Right renal cortex interstitium (tissue), 3 donors: ENCODE results near the gene SP1. TPM values are rescaled to one million over a fixed set of nuclear protein-coding genes. Genes with fewer than 3 reads are reported as not detected.
"Not testable (repeated sequence)": the region's sequence is repeated elsewhere in the genome, so short reads cannot be mapped to it uniquely, and the experiment has no call there.

Source experiments
- DNase-seq, 3 donors: peaks; one replicate each; pipeline ENCODE4 v3.0.0-alpha.2; 2013; ENCODE audit warnings: low read depth in 3 of 3, low spot score in 2 of 3
- polyA plus RNA-seq, 3 donors: library from polyadenylated mRNA; unstranded; fragments of 120-200 nt; gene quantifications; one replicate each; pipeline ENCODE4 v1.2.1, GENCODE V29; 2013; ENCODE audit not compliant: insufficient read length in 3 of 3

SP1 gene
- polyA plus RNA-seq, 3 donors: 76.7 to 81.0 (median 77.6) TPM

DNA sequence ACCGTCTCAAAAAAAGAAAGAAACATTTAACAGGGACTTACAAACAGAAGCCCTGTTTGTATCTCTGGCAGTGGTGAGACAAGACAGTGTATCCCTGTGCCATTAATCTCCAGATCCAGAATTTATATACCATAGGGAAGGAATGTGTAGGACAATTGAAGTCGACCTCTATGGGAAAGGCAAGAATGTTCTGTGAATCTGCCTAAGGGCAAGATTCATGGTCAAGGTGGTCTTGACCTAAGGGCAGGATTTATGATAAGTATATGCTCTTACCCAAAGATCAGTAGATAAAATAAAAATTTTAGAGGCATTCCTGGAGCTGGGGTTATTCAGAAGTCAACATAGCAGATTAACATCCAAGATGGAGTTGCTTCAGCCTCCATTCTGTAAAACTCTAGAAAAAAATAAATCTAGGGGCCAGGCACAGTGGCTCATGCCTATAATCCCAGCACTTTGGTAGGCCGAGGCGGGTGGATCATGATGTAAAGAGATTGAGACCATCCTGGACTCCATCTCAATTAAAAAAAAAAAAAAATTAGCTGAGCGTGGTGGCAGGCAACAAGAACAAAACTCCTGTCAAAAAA is 21.0 kb upstream of the SP1 start:
- no peak for DNase-seq

DNA sequence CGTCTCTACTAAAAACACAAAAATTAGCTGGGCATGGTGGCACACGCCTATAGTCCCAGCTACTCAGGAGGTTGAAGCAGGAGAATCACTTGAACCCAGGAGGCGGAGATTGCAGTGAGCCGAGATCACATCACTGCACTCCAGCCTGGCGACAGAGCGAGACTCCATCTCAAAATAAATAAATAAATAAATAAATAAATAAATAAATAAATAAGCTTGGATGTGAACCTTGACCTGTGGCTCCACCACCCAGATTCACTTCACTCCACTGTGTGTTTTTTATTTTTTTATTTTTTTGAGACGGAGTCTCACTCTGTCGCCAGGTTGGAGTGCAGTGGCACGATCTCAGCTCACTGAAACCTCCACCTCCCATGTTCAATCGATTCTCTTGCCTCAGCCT is 18.3 kb upstream of the SP1 start:
- not testable (repeated sequence) for DNase-seq

DNA sequence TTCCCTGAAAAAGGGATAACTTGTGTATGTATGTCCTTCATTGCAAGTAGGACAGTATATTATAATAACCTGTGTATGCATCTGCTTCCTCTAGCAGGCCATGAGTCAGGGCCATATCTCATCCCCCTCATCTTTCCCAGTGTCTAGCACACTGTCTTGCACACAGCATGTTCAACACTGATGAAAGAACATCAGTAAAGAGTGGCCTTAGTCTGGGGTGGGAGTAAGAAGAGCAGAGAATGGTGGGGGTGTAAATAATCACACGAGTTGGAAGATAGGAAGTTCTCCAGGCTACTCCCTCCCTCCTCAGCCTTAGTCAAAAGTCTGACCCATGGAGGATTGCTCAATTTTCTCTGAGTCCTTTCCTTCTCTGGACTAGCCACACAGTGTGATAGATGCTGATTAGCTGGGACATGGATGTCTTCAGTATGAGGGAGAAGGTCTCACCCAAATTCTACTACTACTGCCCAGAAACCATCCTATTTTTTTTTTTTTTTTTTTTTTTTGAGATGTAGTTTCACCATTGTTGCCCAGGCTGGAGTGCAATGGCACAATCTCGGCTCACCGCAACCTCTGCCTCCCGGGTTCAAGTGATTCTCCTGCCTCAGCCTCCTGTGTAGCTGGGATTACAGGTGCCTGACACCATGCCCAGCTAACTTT is 14.6 kb upstream of the SP1 start:
- DNase-seq: no peak

- not testable (repeated sequence) for DNase-seq
Observed at GRCh38 chr12:53373554-53374133, 6.3 kb upstream of the SP1 start.

DNA sequence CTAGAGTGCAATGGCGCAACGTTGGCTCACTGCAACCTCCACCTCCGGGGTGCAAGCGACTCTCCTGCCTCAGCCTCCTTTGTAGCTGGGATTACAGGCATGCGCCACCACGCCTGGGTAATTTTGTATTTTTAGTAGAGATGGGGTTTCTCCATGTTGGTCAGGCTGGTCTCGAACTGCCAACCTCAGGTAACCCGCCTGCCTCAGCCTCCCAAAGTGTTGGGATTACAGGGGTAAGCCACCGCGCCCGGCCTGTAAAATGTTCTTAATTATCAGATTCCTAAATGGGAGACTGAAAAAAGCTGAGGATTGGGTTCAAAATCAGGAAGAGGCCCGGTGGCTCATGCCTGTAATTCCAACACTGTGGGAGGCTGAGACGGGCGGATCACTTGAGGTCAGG is 5.7 kb upstream of the SP1 start:
- DNase-seq: not testable (repeated sequence)

GRCh38 chr12:53376747-53377146 is 3.2 kb upstream of the SP1 start:
- DNase-seq: no peak

GRCh38 chr12:53378222-53378621 is 1.8 kb upstream of the SP1 start:
- no peak for DNase-seq

DNA sequence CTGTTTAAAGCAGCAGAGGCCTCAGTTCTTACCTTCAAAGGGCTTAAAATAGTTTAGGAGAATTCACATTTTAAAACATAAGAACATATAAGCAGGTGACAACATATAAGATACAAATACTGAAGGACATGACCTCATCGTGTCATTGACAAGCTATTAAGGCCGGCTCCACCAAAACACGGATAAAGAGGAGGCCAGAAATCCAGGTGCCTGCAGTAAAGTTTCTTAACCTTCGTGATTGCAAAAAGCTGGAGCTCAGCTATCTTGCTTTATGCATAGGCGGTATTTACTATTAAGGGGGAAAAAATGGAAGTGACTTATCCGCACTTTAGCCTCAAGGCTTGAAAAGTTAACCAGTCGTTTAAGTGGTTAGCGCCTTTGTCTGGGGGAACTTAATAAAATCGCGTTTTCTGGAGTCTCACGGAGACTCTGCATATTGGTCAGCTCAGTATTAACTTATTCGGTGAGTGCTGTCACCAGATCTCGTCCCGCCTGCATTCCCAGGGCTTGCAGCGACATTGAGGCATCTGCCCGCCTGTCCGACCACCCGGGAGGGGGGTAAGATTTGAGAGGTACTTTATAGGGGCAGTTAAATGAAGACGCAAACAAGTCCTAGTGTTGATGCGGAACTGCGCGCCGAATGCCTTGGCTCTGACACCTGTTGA is 1.1 kb upstream of the SP1 start:
- DNase-seq: no peak

GRCh38 chr12:53379389-53380103 is 430 bp upstream of the SP1 start:
- peak; percentile 99 to 100 (median 100) for DNase-seq

DNA sequence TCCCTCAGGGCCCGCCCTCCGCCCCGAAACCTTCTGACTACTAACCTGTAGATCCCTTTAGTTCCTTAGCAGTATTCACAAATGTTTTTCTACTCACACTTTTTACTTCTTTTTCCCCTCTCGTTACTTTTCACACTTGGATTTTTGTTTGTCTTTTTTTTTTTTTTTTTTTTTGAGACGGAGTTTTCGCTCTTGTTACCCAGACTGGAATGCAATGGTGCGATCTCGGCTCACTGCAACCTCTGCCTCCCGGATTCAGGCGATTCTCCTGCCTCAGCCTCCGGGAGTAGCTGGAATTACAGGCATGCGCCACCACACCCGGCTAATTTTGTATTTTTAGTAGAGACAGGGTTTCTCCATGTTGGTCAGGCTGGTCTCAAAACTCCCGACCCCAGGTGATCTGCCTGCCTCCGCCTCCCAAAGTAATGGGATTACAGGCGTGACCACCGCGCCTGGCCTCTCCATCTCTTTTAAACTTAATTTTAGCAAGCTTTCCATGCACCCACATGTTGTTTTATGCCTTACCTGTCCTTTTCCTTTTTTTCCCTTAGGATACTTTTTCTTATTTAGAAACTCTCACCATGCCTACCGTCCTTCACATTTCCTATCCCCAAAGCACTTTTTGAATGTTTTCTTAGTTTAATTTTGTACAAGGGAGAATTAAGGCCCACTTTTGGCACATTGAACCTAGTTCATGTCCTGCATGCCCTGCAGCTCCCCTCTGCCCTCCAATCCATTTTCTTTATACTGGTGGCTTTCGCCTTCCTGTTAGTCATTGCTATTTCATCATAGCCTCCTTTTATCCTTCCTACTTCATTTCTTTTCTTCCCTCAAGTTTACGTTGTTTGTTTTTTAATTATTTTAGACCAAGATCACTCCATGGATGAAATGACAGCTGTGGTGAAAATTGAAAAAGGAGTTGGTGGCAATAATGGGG is 1.1 kb downstream of the SP1 start:
- no peak for DNase-seq

- DNase-seq: no peak
Observed at GRCh38 chr12:53381731-53382630, 2.0 kb downstream of the SP1 start.

DNA sequence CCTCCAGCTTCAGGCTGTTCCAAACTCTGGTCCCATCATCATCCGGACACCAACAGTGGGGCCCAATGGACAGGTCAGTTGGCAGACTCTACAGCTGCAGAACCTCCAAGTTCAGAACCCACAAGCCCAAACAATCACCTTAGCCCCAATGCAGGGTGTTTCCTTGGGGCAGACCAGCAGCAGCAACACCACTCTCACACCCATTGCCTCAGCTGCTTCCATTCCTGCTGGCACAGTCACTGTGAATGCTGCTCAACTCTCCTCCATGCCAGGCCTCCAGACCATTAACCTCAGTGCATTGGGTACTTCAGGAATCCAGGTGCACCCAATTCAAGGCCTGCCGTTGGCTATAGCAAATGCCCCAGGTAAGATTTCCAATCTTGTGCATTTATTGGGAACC is 3.3 kb downstream of the SP1 start:
- DNase-seq: no peak

- DNase-seq: not testable (repeated sequence)
Observed at GRCh38 chr12:53386381-53386780, 6.4 kb downstream of the SP1 start.

DNA sequence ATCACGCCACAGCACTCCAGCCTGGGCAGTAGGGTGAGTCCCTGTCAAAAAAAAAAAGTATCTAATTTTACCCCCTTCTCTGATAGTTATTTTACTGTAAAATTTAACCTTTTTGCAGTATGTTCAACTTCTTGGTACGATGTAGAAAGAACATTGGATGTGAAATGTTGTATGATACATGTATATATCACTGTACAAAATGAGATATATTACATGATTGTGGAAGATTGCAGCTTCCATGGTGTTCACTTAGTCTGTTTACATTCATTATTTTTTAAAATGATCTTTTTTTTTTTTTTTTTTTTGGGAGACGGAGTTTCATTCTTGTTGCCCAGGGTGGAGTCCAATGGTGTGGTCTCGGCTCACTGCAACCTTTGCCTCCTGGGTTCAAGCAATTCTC is 9.0 kb downstream of the SP1 start:
- DNase-seq: no peak

GRCh38 chr12:53389702-53390101 is 9.7 kb downstream of the SP1 start:
- DNase-seq: no peak

DNA sequence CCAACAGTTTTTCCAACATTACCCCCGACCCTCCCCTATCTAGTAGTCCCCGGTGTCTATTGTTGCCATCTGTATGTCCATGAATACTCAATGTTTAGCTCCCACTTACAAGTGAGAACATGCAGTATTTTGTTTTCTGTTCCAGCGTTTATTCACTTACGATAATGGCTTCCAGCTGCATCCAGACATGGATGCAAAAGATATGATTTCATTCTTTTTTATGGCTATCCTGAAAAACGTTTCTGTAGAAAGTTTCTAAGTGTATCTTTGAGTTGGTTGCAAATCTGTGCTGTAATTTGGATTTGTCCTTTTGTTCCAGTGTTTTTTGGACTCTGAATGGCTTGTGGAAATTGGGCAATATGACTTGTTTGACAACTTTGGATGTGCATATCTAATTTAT is 11.7 kb downstream of the SP1 start:
- DNase-seq: no peak

DNA sequence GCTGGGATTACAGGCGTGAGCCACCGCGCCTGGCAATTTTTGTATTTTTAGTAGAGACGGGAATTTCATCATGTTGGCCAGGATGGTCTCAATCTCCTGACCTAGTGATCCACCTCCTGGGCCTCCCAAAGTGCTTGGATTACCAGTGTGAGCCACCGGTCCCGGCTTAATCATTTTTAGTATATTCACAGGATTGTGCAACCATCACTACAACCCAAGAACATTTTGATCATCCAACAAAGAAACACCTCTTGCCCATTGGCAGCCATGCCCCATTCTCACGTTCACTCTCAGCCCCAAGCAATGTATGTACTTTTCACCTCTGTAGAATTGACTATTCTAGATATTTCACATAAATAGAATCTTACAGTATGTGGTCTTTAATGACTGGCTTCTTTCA is 19.9 kb downstream of the SP1 start:
- no peak for DNase-seq

DNA sequence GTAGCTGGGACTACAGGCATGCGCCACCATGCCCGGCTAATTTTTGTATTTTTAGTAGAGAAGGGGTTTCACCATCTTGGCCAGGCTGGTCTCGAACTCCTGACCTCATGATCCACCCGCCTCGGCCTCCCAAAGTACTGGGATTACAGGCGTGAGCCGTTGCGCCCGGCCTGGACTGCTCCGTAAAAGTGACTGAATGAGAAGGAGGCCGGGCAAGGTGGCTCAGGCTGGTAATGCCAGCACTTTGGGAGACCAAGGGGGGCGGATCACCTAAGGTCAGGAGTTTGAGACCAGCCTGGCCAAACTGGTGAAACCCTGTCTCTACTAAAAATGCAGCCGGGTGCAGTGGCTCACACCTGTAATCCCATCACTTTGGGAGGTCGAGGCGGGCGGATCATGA is 22.4 kb downstream of the SP1 start:
- not testable (repeated sequence) for DNase-seq

DNA sequence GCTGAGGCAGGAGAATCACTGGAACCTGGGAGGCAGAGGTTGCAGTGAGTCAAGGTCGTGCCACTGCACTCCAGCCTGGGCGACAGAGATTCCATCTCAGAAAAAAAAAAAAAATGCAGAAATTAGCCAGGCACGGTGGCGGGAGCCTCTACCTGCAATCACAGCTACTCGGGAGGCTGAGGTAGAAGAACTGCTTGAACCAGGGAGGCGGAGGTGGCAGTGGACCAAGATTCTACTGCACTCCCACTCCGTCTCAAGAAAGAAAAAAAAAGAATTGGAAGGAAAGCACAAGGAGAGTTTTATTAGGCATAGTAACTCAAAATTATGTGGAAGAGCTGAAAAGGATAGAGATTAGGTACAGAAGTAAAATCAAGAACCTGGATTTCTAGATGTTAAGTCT is 22.9 kb downstream of the SP1 start:
- DNase-seq: no peak
